Body of pancreas (tissue), 4 donors: ENCODE measurements around the gene MFAP5. TPM values are rescaled to one million over a fixed set of nuclear protein-coding genes. Genes with fewer than 3 reads are reported as not detected.

Experiments used
- ATAC-seq: fragments of 150-250 bp; one replicate; pipeline ENCODE4 v1.9.1; 2016
- DNase-seq, 4 donors: peaks; one replicate each; pipeline ENCODE4 v3.0.0-alpha.2; 2019
- H3K27ac ChIP-seq, 4 donors: fragments of 200-600 bp; sonication (generic); 1 replicate in 3 of 4; 2 replicates in 1 of 4; pipeline versions ENCODE4 v1.5.1 to v1.6.1; 2016 to 2019; ENCODE audit warnings: mild to moderate bottlenecking in 1 of 4, mixed read lengths in 1 of 4, moderate library complexity in 1 of 4
- H3K27me3 ChIP-seq, 2 donors: fragments of 200-600 bp; sonication (generic); one replicate each; pipeline ENCODE4 v1.6.0; 2016; ENCODE audit warnings: mild to moderate bottlenecking in 1 of 2
- H3K36me3 ChIP-seq, 2 donors: fragments of 200-600 bp; sonication (generic); replicated peaks in 1 of 2; 2 replicates each; pipeline ENCODE4 v1.5.1; 2016; ENCODE audit warnings: low read depth in 2 of 2; ENCODE audit not compliant: insufficient read depth in 1 of 2
- H3K4me1 ChIP-seq: fragments of 200-600 bp; sonication (generic); one replicate; pipeline ENCODE4 v1.6.0; 2016
- H3K4me3 ChIP-seq, 2 donors: fragments of 200-600 bp; sonication (generic); 1 replicate in 1 of 2; 2 replicates in 1 of 2; pipeline ENCODE4 v1.5.1; 2016 to 2019
- H3K9me3 ChIP-seq, 3 donors: fragments of 200-600 bp; sonication (generic); 1 replicate in 2 of 3; 2 replicates in 1 of 3; pipeline ENCODE4 v1.5.1; 2016
- CTCF ChIP-seq, 7 experiments: fragments of 450-650 bp in 4 of 7; fragments of 200-600 bp in 3 of 7; sonication (generic) in 3 of 7; IDR thresholded peaks; one replicate each; pipeline ENCODE4 v1.5.1; 2016 to 2019; ENCODE audit warnings: antibody characterized with exemption in 7 of 7
- POLR2A ChIP-seq, 3 donors: fragments of 450-650 bp; IDR thresholded peaks; one replicate each; pipeline ENCODE4 v1.6.1; 2016; ENCODE audit warnings: antibody characterized with exemption in 3 of 3, mild to moderate bottlenecking in 2 of 3
- WGBS, 2 donors: methylation state at CpG; one replicate each; pipeline ENCODE4 v1.1.5; 2017; 5-methylcytosine and 5-hydroxymethylcytosine counted together
- intact Hi-C: fragments of 100-400 bp; cut with DNase I; formaldehyde crosslinking; loops from one replicate; pipeline ENCODE4 v1.15.1; 2023
- small RNA-seq: library from RNA; depleted of rRNA; stranded (forward); fragments of <200 nt; gene quantifications from one replicate; pipeline ENCODE3, GENCODE V24; 2016
- total RNA-seq, 2 donors: library from RNA; depleted of rRNA; stranded (reverse); fragments of >200 nt; gene quantifications; one replicate each; pipeline ENCODE4 v1.1.0, GENCODE V29; 2016

The MFAP5 gene
- total RNA-seq, 2 donors from 2014 or later = 17.9 to 33.0 TPM

- WGBS, 2 donors = 60 to 67% methylated on average over 3 of the region's 3 CpGs
- intact Hi-C loops = no loop called here
- no peak for DNase-seq
- no peak for TF ChIP-seq CTCF (IDR thresholded peaks at IDR 0.05)
- no peak for TF ChIP-seq POLR2A (IDR thresholded peaks at IDR 0.05)
- H3K36me3 ChIP-seq = no peaks in the 10 kb centered on the region
- ATAC-seq = no peak
- H3K4me3 ChIP-seq = no peak overlapping the region
- no peaks in the 10 kb centered on the region for H3K4me1 ChIP-seq
- no peaks in the 10 kb centered on the region for H3K9me3 ChIP-seq
- H3K27me3 ChIP-seq = no peaks in the 10 kb centered on the region
- no peak overlapping the region for H3K27ac ChIP-seq
These were observed 66.1 kb downstream of the MFAP5 start for GRCh38 chr12:8596561-8596960.

Small RNAs within 50 kb of the gene (small RNA-seq; reads per million reads assigned to genes)
- gene RF00564 = not detected

Other genes starting within 250 kb of the MFAP5 start
- not detected for gene CLEC6A, start 206.9 kb downstream of the MFAP5 start, total RNA-seq
- gene CLEC4D, start 149.3 kb downstream of the MFAP5 start, total RNA-seq = not detected
- 1 to 10 TPM in 1 of 2 donors, under 1 TPM in 1; 0.33 to 2.6 TPM for gene CLEC4E, start 121.9 kb downstream of the MFAP5 start, total RNA-seq
- gene AICDA, start 50.0 kb downstream of the MFAP5 start, total RNA-seq = not detected
- 10 to 100 TPM; 18.1 to 19.5 TPM for gene RIMKLB, start 35.2 kb upstream of the MFAP5 start, total RNA-seq
- not detected for gene A2ML1, start 159.8 kb upstream of the MFAP5 start, total RNA-seq